ENCODE results near the gene DEPDC5.

DEPDC5 gene

DNA sequence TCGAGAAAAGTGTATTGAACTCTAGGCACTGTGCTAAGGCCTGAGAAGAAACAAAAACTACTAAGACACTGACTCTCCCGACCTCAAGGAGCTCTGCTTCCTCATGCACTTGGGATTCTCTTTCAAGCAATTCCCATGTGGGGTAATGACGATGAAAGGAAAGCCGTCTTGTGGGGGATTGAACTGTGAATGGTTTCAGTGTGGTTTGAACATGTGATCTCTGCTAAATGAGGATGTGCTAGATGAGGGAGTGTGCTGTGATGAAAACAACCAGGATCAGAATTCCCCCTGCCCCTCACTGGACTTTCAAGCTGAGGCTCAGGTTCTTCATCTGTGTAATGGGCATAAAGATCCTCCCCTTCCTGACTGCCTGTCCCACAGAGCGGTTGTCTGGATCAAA, 74.9 kb downstream of the DEPDC5 start:
- Histone ChIP-seq H3K4me3 (replicated peaks; ENCODE audit: insufficient read depth, low read length) (no peak overlapping the region), H3K27me3 (ENCODE audit: insufficient read depth, poor library complexity, severe bottlenecking) (no peaks in the 10 kb centered on the region), H3K27ac (replicated peaks) (no peak overlapping the region)
- DNase-seq (ENCODE audit: low read depth in 1 of 2, low spot score in 1 of 2): no peak
- TF ChIP-seq GABPA (IDR thresholded peaks at IDR 0.05; ENCODE audit: low read depth): no peak
- no peak for TF ChIP-seq POLR2AphosphoS5 (IDR thresholded peaks at IDR 0.05; ENCODE audit: low read depth)
- no peak for TF ChIP-seq SPI1 (IDR thresholded peaks at IDR 0.05; ENCODE audit: borderline replicate concordance, low read depth)
- TF ChIP-seq, protein P1, sequence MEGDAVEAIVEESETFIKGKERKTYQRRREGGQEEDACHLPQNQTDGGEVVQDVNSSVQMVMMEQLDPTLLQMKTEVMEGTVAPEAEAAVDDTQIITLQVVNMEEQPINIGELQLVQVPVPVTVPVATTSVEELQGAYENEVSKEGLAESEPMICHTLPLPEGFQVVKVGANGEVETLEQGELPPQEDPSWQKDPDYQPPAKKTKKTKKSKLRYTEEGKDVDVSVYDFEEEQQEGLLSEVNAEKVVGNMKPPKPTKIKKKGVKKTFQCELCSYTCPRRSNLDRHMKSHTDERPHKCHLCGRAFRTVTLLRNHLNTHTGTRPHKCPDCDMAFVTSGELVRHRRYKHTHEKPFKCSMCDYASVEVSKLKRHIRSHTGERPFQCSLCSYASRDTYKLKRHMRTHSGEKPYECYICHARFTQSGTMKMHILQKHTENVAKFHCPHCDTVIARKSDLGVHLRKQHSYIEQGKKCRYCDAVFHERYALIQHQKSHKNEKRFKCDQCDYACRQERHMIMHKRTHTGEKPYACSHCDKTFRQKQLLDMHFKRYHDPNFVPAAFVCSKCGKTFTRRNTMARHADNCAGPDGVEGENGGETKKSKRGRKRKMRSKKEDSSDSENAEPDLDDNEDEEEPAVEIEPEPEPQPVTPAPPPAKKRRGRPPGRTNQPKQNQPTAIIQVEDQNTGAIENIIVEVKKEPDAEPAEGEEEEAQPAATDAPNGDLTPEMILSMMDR (IDR thresholded peaks at IDR 0.05; ENCODE audit: insufficient read depth, low read length): no peak
- TF ChIP-seq, protein P2, sequence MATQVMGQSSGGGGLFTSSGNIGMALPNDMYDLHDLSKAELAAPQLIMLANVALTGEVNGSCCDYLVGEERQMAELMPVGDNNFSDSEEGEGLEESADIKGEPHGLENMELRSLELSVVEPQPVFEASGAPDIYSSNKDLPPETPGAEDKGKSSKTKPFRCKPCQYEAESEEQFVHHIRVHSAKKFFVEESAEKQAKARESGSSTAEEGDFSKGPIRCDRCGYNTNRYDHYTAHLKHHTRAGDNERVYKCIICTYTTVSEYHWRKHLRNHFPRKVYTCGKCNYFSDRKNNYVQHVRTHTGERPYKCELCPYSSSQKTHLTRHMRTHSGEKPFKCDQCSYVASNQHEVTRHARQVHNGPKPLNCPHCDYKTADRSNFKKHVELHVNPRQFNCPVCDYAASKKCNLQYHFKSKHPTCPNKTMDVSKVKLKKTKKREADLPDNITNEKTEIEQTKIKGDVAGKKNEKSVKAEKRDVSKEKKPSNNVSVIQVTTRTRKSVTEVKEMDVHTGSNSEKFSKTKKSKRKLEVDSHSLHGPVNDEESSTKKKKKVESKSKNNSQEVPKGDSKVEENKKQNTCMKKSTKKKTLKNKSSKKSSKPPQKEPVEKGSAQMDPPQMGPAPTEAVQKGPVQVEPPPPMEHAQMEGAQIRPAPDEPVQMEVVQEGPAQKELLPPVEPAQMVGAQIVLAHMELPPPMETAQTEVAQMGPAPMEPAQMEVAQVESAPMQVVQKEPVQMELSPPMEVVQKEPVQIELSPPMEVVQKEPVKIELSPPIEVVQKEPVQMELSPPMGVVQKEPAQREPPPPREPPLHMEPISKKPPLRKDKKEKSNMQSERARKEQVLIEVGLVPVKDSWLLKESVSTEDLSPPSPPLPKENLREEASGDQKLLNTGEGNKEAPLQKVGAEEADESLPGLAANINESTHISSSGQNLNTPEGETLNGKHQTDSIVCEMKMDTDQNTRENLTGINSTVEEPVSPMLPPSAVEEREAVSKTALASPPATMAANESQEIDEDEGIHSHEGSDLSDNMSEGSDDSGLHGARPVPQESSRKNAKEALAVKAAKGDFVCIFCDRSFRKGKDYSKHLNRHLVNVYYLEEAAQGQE (IDR thresholded peaks at IDR 0.05; ENCODE audit: insufficient replicate concordance, low read depth): no peak

DNA sequence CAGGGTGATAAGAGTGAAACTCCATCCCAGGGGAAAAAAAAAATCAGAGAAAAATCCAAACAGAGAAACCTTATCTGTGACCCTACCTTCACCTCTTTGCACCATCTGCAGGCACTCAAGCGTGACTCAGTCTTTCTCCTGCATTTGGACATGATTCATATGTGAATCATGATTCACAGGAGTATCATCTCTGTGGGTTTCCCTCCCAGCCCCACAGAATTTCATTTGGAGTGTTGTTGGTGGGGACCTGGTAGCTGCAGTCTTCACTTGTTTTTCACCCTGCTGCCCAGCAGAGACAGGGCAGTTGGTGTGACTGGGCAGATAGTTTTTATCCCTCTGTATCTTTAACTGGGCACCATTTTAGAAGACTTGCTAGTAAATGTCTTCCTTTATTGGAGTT, 75.7 kb downstream of the DEPDC5 start:
- H3K4me3 ChIP-seq (replicated peaks; ENCODE audit: insufficient read depth, low read length): no peak overlapping the region
- no peaks in the 10 kb centered on the region for H3K27me3 ChIP-seq (ENCODE audit: insufficient read depth, poor library complexity, severe bottlenecking)
- TF ChIP-seq, protein P1 (IDR thresholded peaks at IDR 0.05; ENCODE audit: insufficient read depth, low read length): no peak
- TF ChIP-seq SPI1 (IDR thresholded peaks at IDR 0.05; ENCODE audit: borderline replicate concordance, low read depth): no peak
- TF ChIP-seq, protein P2 (IDR thresholded peaks at IDR 0.05; ENCODE audit: insufficient replicate concordance, low read depth): no peak
- no peak for TF ChIP-seq GABPA (IDR thresholded peaks at IDR 0.05; ENCODE audit: low read depth)
- no peak for TF ChIP-seq POLR2AphosphoS5 (IDR thresholded peaks at IDR 0.05; ENCODE audit: low read depth)
- H3K27ac ChIP-seq (replicated peaks): no peak overlapping the region
- DNase-seq (ENCODE audit: low read depth in 1 of 2, low spot score in 1 of 2): peak in 1 of 2 experiments; percentile 13

DNA sequence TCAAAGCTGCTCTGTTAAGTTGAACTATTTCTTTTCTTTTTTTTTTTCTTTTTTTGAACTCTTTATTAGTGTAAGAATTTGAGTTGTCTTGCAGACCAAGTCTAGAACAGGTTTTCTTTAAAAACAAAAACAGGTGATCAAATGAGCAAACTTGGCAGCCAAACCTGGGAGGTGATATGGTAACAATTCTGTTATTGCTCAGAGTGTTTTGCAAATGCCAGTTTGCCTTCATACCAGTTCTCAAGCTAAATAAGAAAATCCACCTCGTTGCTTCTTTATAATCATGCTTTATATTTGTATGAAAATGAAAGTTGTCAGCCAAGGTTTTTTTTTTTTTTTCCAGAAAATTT, 76.9 kb downstream of the DEPDC5 start:
- no peak overlapping the region for H3K27ac ChIP-seq (replicated peaks)
- TF ChIP-seq GABPA (IDR thresholded peaks at IDR 0.05; ENCODE audit: low read depth): no peak
- TF ChIP-seq POLR2AphosphoS5 (IDR thresholded peaks at IDR 0.05; ENCODE audit: low read depth): no peak
- TF ChIP-seq SPI1 (IDR thresholded peaks at IDR 0.05; ENCODE audit: borderline replicate concordance, low read depth): no peak
- TF ChIP-seq, protein P2 (IDR thresholded peaks at IDR 0.05; ENCODE audit: insufficient replicate concordance, low read depth): no peak
- TF ChIP-seq, protein P1 (IDR thresholded peaks at IDR 0.05; ENCODE audit: insufficient read depth, low read length): no peak
- H3K4me3 ChIP-seq (replicated peaks; ENCODE audit: insufficient read depth, low read length): no peak overlapping the region
- DNase-seq (ENCODE audit: low read depth in 1 of 2, low spot score in 1 of 2): no peak
- H3K27me3 ChIP-seq (ENCODE audit: insufficient read depth, poor library complexity, severe bottlenecking): no peaks in the 10 kb centered on the region
